ENCODE measurements around the gene TRIM41. TPM values are rescaled to one million over a fixed set of nuclear protein-coding genes. Genes with fewer than 3 reads are reported as not detected.
A peak's percentile ranks its signal among the peaks of the same experiment; 100 is the strongest.

TRIM41 gene
- total and polyA plus RNA-seq, 2 of the 13 experiments (the other 11 are each of a cell fraction or from before 2014, with no cell fraction given): 10.2 to 16.7 TPM

GRCh38 chr5:181241393-181241975, 18.4 kb downstream of the TRIM41 start:
- peak overlapping the region; percentile 91 to 94 (median 92) for H3K4me3 ChIP-seq (replicated peaks in 1 of 3; ENCODE audit: insufficient read depth in 1 of 3, low read depth in 2 of 3, low read length in 3 of 3)
- peaks cover 43% of the 10 kb centered on the region for H3K79me2 ChIP-seq (ENCODE audit: insufficient read depth, low read length)
- in situ Hi-C loops (cut with HindIII; ENCODE audit: extremely low pct_ligation_motif_present, low pct_unique_long_range_greater_than_20kb): no loop called here
- peaks cover 21 to 56% of the 10 kb centered on the region in 2 experiments for H3K36me3 ChIP-seq (replicated peaks in 1 of 2; ENCODE audit: control insufficient read depth in 1 of 2, insufficient read depth in 2 of 2, low read length in 2 of 2)
- peak overlapping the region; percentile 98 for H3K27ac ChIP-seq (ENCODE audit: extremely low read length, insufficient read depth, low read length)
- POLR2A ChIA-PET: interaction anchor here (0.8 to 8.4 kb wide), 5 partner anchors 8 to 19 kb away, joined by 3 to 102 read pairs (median 41); partner anchors contain the start of genes TRIM41 and TRIM52
- peak overlapping the region; percentile 93 for H3K4me2 ChIP-seq (ENCODE audit: low read depth, low read length)
- no peak overlapping the region for H2AFZ ChIP-seq (ENCODE audit: low read length)
- WGBS (ENCODE audit: low lambda C conversion rate): 42% methylated on average over 5 of the region's 6 CpGs
- no TSS peak for BruUV-seq (replicated peaks)
- CTCF ChIA-PET (ENCODE audit: low intra/inter-chr PET ratio, low total read pairs): no interaction called here
- H3K9me3 ChIP-seq (ENCODE audit: low read length): no peaks in the 10 kb centered on the region
- FAIRE-seq: peak; percentile 92
- H3K9ac ChIP-seq (ENCODE audit: insufficient read depth, low read depth, low read length): peak overlapping the region; percentile 96
- peaks cover 60% of the 10 kb centered on the region for H4K20me1 ChIP-seq (ENCODE audit: insufficient read depth, low read length)
- peaks cover 42% of the 10 kb centered on the region for H3K4me1 ChIP-seq (ENCODE audit: insufficient read depth, low read length)
- no peaks in the 10 kb centered on the region; a peak in 1 of 5 replicates for H3K27me3 ChIP-seq (ENCODE audit: control insufficient read depth in 1 of 2, insufficient read depth in 2 of 2, low read length in 2 of 2)
- ATAC-seq: peak; percentile 21
- intact Hi-C loops (cut with micrococcal nuclease; ENCODE audit: unreplicated experiment): no loop called here
- DNase-seq (ENCODE audit: low spot score): peak; percentile 90
- TF ChIP-seq THAP11 (CRISPR knock-in tag; IDR thresholded peaks at IDR 0.05) (0 out of 2 replicates have a peak, but pooled peaks have one; percentile 24), SALL1 (CRISPR knock-in tag; IDR thresholded peaks at IDR 0.05) (0 out of 2 replicates have a peak, but pooled peaks have one; percentile 24), SPEN (CRISPR knock-in tag; IDR thresholded peaks at IDR 0.05; ENCODE audit: low read depth) (no peak), FOSL2 (CRISPR knock-in tag; IDR thresholded peaks at IDR 0.05) (peak; percentile 29), ZNF674 (CRISPR knock-in tag; IDR thresholded peaks at IDR 0.05; ENCODE audit: low read depth) (no peak), POLR2AphosphoS5 (IDR thresholded peaks at IDR 0.05; ENCODE audit: low read depth, low read length) (peak; percentile 31; the same call in 1 of the 2 replicates), ZFY (CRISPR knock-in tag; IDR thresholded peaks at IDR 0.05) (peak; percentile 34; the same call in 1 of the 2 replicates), ZSCAN22 (CRISPR knock-in tag; IDR thresholded peaks at IDR 0.05) (no peak), SMAD9 (CRISPR knock-in tag; IDR thresholded peaks at IDR 0.05) (no peak), RBFOX2 (IDR thresholded peaks at IDR 0.05; ENCODE audit: low read depth, low read length) (peak; percentile 51; the same call in 1 of the 2 replicates), ISX (CRISPR knock-in tag; conservative IDR thresholded peaks at IDR 0.05) (no peak), ZNF556 (CRISPR knock-in tag; IDR thresholded peaks at IDR 0.05; ENCODE audit: borderline replicate concordance) (peak; percentile 32; the same call in 1 of the 2 replicates), RAD51 (IDR thresholded peaks at IDR 0.05; ENCODE audit: borderline replicate concordance) (no peak), AGO2 (optimal IDR thresholded peaks at IDR 0.05; ENCODE audit: low read depth, low read length) (peak; percentile 22), ZBTB33 (CRISPR knock-in tag; IDR thresholded peaks at IDR 0.05) (no peak), TBP (CRISPR knock-in tag; IDR thresholded peaks at IDR 0.05) (no peak), YEATS2 (CRISPR knock-in tag; IDR thresholded peaks at IDR 0.05; ENCODE audit: borderline replicate concordance) (no peak), MXI1 (IDR thresholded peaks at IDR 0.05; ENCODE audit: borderline replicate concordance, low read depth, low read length) (peak; percentile 53; the same call in 1 of the 3 replicates), ZNF614 (CRISPR knock-in tag; IDR thresholded peaks at IDR 0.05; ENCODE audit: borderline replicate concordance) (peak; percentile 25; the same call in 1 of the 2 replicates), EZH2 (conservative IDR thresholded peaks at IDR 0.05; ENCODE audit: low read depth, low read length) (no peak), ONECUT2 (CRISPR knock-in tag; IDR thresholded peaks at IDR 0.05) (no peak)
- TF ChIP-seq, protein P1, sequence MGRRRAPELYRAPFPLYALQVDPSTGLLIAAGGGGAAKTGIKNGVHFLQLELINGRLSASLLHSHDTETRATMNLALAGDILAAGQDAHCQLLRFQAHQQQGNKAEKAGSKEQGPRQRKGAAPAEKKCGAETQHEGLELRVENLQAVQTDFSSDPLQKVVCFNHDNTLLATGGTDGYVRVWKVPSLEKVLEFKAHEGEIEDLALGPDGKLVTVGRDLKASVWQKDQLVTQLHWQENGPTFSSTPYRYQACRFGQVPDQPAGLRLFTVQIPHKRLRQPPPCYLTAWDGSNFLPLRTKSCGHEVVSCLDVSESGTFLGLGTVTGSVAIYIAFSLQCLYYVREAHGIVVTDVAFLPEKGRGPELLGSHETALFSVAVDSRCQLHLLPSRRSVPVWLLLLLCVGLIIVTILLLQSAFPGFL (CRISPR knock-in tag; IDR thresholded peaks at IDR 0.05): no peak
